Measurements from ENCODE around the gene INPP5A.

DNA sequence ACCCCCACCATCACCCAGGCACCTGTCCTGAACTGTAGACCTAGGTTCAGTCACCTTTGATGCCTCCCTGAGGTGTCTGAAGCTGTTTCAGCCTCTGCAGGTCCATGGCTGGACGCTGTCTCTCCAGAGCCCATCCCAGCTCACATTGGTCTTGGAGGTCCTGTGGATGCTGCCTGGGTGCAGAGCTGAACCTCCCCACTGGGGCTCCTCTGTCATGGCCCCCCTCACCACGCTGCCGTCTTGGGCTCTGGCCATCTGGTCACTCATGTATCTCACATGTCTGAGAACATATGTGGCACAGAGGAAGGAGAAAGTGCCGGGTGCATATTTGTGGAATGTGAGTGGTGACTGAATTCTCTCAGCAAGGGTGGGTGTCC, 139.5 kb downstream of the INPP5A start:
- TF ChIP-seq CREB5 (CRISPR knock-in tag; IDR thresholded peaks at IDR 0.05; ENCODE audit: low read depth) = no peak
- TF ChIP-seq ZNF8 (CRISPR knock-in tag; IDR thresholded peaks at IDR 0.05) = no peak
- no peak for TF ChIP-seq ARNTL (CRISPR knock-in tag; IDR thresholded peaks at IDR 0.05; ENCODE audit: borderline replicate concordance, low read depth)
- TF ChIP-seq TOX (CRISPR knock-in tag; IDR thresholded peaks at IDR 0.05; ENCODE audit: borderline replicate concordance) = no peak

Data from SK-N-SH treated with all-trans-retinoic acid at 6 μM for 48 hours (cell line).